SK-N-SH (cell line): Measurements from ENCODE around the gene LPCAT3. TPM values are rescaled to one million over a fixed set of nuclear protein-coding genes. Genes with fewer than 3 reads are reported as not detected.

Source experiments
- CTCF ChIA-PET: fragments of 300-600, 350-600 bp; formaldehyde crosslinking; extraction: SDS; loops from one replicate; lab custom pipeline; 2021; lab: Yijun Ruan, JAX
- POLR2A ChIA-PET: fragments of 350-600 bp; sonication (Branson Sonifier 250); formaldehyde crosslinking; extraction: SDS; loops from one replicate; lab custom pipeline; 2020; ENCODE audit warnings: antibody characterized with exemption, inconsistent platforms; lab: Yijun Ruan, JAX
- DNase-seq: peaks from one replicate; pipeline ENCODE4 v3.0.0; 2012
- H2AFZ ChIP-seq: fragments of 200-600 bp; sonication (generic); 2 replicates; pipeline ENCODE4 v1.8.1; 2016; ENCODE audit warnings: antibody characterized with exemption, mild to moderate bottlenecking, low read depth
- H3F3A ChIP-seq: fragments of 200-600 bp; sonication (generic); replicated peaks from 2 replicates; pipeline ENCODE3; 2016; ENCODE audit warnings: antibody characterized with exemption, mild to moderate bottlenecking; ENCODE audit not compliant: insufficient read depth
- H3K27ac ChIP-seq, 2 experiments: fragments of 200-500 bp in 1 of 2; fragments of 200-600 bp in 1 of 2; sonication (Bioruptor generic) in 1 of 2; sonication (generic), shearing (Covaris generic) in 1 of 2; 2 replicates each; pipeline versions ENCODE4 v1.5.1 to v1.6.1; 2014 to 2016; ENCODE audit warnings: low read depth in 2 of 2, inconsistent platforms in 1 of 2, low read length in 1 of 2, mild to moderate bottlenecking in 1 of 2, mixed read lengths in 1 of 2
- H3K27me3 ChIP-seq: fragments of 200-600 bp; sonication (generic), shearing (Covaris generic); 2 replicates; pipeline ENCODE4 v1.6.1; 2016; ENCODE audit warnings: mixed run types; ENCODE audit not compliant: insufficient read depth
- H3K36me3 ChIP-seq, 2 experiments: fragments of 200-500 bp in 1 of 2; fragments of 200-600 bp in 1 of 2; sonication (Bioruptor generic) in 1 of 2; sonication (generic) in 1 of 2; replicated peaks in 1 of 2; 2 replicates each; pipeline versions ENCODE3 to v1.5.1; 2014 to 2016; ENCODE audit warnings: low read length in 1 of 2, mild to moderate bottlenecking in 1 of 2; ENCODE audit not compliant: insufficient read depth in 2 of 2, control insufficient read depth in 1 of 2
- H3K4me1 ChIP-seq, 2 experiments: fragments of 200-500 bp in 1 of 2; fragments of 200-600 bp in 1 of 2; sonication (Bioruptor generic) in 1 of 2; sonication (generic), shearing (Covaris generic) in 1 of 2; 2 replicates each; pipeline versions ENCODE4 v1.5.1 to v1.6.1; 2014 to 2016; ENCODE audit warnings: low read depth in 1 of 2, low read length in 1 of 2, mixed run types in 1 of 2; ENCODE audit not compliant: insufficient read depth in 2 of 2, control insufficient read depth in 1 of 2
- H3K4me2 ChIP-seq: fragments of 200-600 bp; sonication (generic), shearing (Covaris generic); 2 replicates; pipeline ENCODE4 v1.6.1; 2017; ENCODE audit warnings: mixed run types
- H3K4me3 ChIP-seq, 2 experiments: fragments of 200-500 bp in 1 of 2; fragments of 200-600 bp in 1 of 2; sonication (Bioruptor generic) in 1 of 2; sonication (generic), shearing (Covaris generic) in 1 of 2; 2 replicates each; pipeline versions ENCODE4 v1.5.1 to v1.8.1; 2014 to 2016; ENCODE audit warnings: low read depth in 2 of 2, inconsistent platforms in 1 of 2, low read length in 1 of 2, mild to moderate bottlenecking in 1 of 2, mixed read lengths in 1 of 2, moderate library complexity in 1 of 2
- H3K79me2 ChIP-seq: fragments of 200-600 bp; sonication (generic); 2 replicates; pipeline ENCODE4 v1.8.1; 2017; ENCODE audit warnings: mild to moderate bottlenecking; ENCODE audit not compliant: insufficient read depth
- H3K9ac ChIP-seq: fragments of 200-600 bp; sonication (generic); 2 replicates; pipeline ENCODE4 v1.6.1; 2017; ENCODE audit warnings: mixed run types
- H3K9me2 ChIP-seq: fragments of 200-600 bp; sonication (generic); 2 replicates; pipeline ENCODE4 v1.6.1; 2017; ENCODE audit warnings: mixed run types
- H3K9me3 ChIP-seq: fragments of 200-600 bp; sonication (generic); 2 replicates; pipeline ENCODE4 v1.6.1; 2017; ENCODE audit warnings: mixed run types, mild to moderate bottlenecking, moderate library complexity
- H4K20me1 ChIP-seq: fragments of 200-600 bp; sonication (generic); 2 replicates; pipeline ENCODE4 v1.6.1; 2017; ENCODE audit warnings: mild to moderate bottlenecking, mixed run types; ENCODE audit not compliant: insufficient read depth
- CHD2 ChIP-seq: fragments of 150-350 bp; IDR thresholded peaks from 2 replicates; pipeline ENCODE4 v1.6.1; 2018; ENCODE audit warnings: low read length; ENCODE audit not compliant: partially characterized antibody
- CTCF ChIP-seq: fragments of 200-600 bp; sonication (generic); IDR thresholded peaks from 2 replicates; pipeline ENCODE4 v1.6.1; 2017; ENCODE audit warnings: antibody characterized with exemption, mild to moderate bottlenecking, moderate library complexity
- ELF1 ChIP-seq: IDR thresholded peaks from 2 replicates; pipeline ENCODE4 v1.4.0; 2012
- EP300 ChIP-seq, 2 experiments: IDR thresholded peaks; 2 replicates each; pipeline versions ENCODE4 v1.4.0 to v1.6.1; 2012; ENCODE audit warnings: borderline replicate concordance in 1 of 2, low read depth in 1 of 2, low read length in 1 of 2
- EZH2phosphoT487 ChIP-seq: fragments of 200-600 bp; sonication (generic); IDR thresholded peaks from 2 replicates; pipeline ENCODE4 v1.6.1; 2017; ENCODE audit warnings: low read depth, mixed run types, mild to moderate bottlenecking, antibody characterized with exemption, moderate library complexity, borderline replicate concordance
- FOXJ3 ChIP-seq: sonication (generic); formaldehyde crosslinking; IDR thresholded peaks from 2 replicates; pipeline ENCODE4 v1.5.1; 2020; ENCODE audit warnings: mild to moderate bottlenecking, missing genetic modification reagents
- FOXM1 ChIP-seq: IDR thresholded peaks from 2 replicates; pipeline ENCODE4 v1.4.0; 2012; ENCODE audit warnings: low read depth, mild to moderate bottlenecking
- MEF2A ChIP-seq: IDR thresholded peaks from 2 replicates; pipeline ENCODE4 v1.4.0; 2012; ENCODE audit warnings: low read depth, borderline replicate concordance
- MXI1 ChIP-seq: IDR thresholded peaks from 2 replicates; pipeline ENCODE4 v1.6.1; 2012; ENCODE audit warnings: mild to moderate bottlenecking, low read depth, low read length, improper control_type of control experiment
- NFIC ChIP-seq: IDR thresholded peaks from 2 replicates; pipeline ENCODE4 v1.4.0; 2012; ENCODE audit warnings: borderline replicate concordance
- REST ChIP-seq: IDR thresholded peaks from 2 replicates; pipeline ENCODE4 v1.6.1; 2012; ENCODE audit warnings: mild to moderate bottlenecking, low read depth, low read length, moderate library complexity
- RFX5 ChIP-seq: IDR thresholded peaks from 2 replicates; pipeline ENCODE4 v1.6.1; 2012; ENCODE audit warnings: mild to moderate bottlenecking, improper control_type of control experiment, low read length
- SMC3 ChIP-seq: IDR thresholded peaks from 2 replicates; pipeline ENCODE4 v1.6.1; 2012; ENCODE audit warnings: low read depth, low read length, improper control_type of control experiment
- YY1 ChIP-seq: IDR thresholded peaks from 2 replicates; pipeline ENCODE4 v1.4.0; 2012; ENCODE audit warnings: low read depth, mild to moderate bottlenecking
- ZBTB33 ChIP-seq: IDR thresholded peaks from 2 replicates; pipeline ENCODE4 v1.4.0; 2012; ENCODE audit warnings: low read depth, borderline replicate concordance
- WGBS: methylation state at CpG from one replicate; pipeline ENCODE4 v1.1.6; 2017; ENCODE audit warnings: low lambda C conversion rate; 5-methylcytosine and 5-hydroxymethylcytosine counted together
- polyA plus RNA-seq, 3 experiments: library from polyadenylated mRNA; depleted of rRNA; stranded (reverse); fragments of >200 nt; gene quantifications; 2 replicates each; pipeline ENCODE4 v1.2.3, GENCODE V29; 2012

Gene LPCAT3
- polyA plus RNA-seq, 1 of the 3 experiments (the other 2 are of a cell fraction): 23.8 TPM

GRCh38 chr12:6952121-6952862, 66.0 kb downstream of the LPCAT3 start (continued):
- no peak for TF ChIP-seq CHD2
- TF ChIP-seq MXI1: no peak
- TF ChIP-seq ELF1: no peak
- TF ChIP-seq FOXJ3 (CRISPR knock-in tag): no peak

GRCh38 chr12:6951551-6952120, 66.6 kb downstream of the LPCAT3 start:
- H3K9me2 ChIP-seq: no peaks in the 10 kb centered on the region
- no peak overlapping the region for H3K9ac ChIP-seq
- H2AFZ ChIP-seq: no peak overlapping the region
- H3K9me3 ChIP-seq: no peaks in the 10 kb centered on the region
- no peaks in the 10 kb centered on the region for H3K79me2 ChIP-seq
- no peak overlapping the region for H3K4me3 ChIP-seq
- TF ChIP-seq YY1 (no peak), SMC3 (no peak), NFIC (no peak), EZH2phosphoT487 (no peak), CTCF (no peak), ELF1 (no peak), REST (no peak), FOXM1 (no peak), RFX5 (no peak), EP300 (IDR thresholded peaks at IDR 0.05; ENCODE audit: borderline replicate concordance in 1 of 2, low read depth in 1 of 2, low read length in 1 of 2) (no peak), CHD2 (no peak), MEF2A (no peak), ZBTB33 (no peak)
- no peak overlapping the region for H3K4me2 ChIP-seq
- CTCF ChIA-PET: interaction anchor here (0.8 to 1.9 kb wide), 4 partner anchors 11 to 160 kb away, joined by 3 to 7 read pairs (median 6); no protein-coding TSS in a partner anchor
- no peaks in the 10 kb centered on the region for H3F3A ChIP-seq
- 84% methylated on average over 12 of the region's 20 CpGs for WGBS
- H3K27me3 ChIP-seq: no peaks in the 10 kb centered on the region
- no peaks in the 10 kb centered on the region for H3K4me1 ChIP-seq
- no peak overlapping the region for H3K27ac ChIP-seq
- DNase-seq: peak; percentile 18
- H4K20me1 ChIP-seq: no peaks in the 10 kb centered on the region
- POLR2A ChIA-PET: no interaction called here
- peaks cover 0 to 3% of the 10 kb centered on the region in 2 experiments for H3K36me3 ChIP-seq
